HG03521 (cell line): Measurements from ENCODE around the gene EGLN2.
"Not testable (repeated sequence)": the region's sequence is repeated elsewhere in the genome, so short reads cannot be mapped to it uniquely, and the experiment has no call there.

Experiments
- ATAC-seq: cut with Tn5 transposase; IDR thresholded peaks from one replicate; pipeline ENCODE4 v1.9.1; 2021; ENCODE audit warnings: mild to moderate bottlenecking, moderate library complexity; ENCODE audit not compliant: unreplicated experiment

EGLN2 gene

DNA sequence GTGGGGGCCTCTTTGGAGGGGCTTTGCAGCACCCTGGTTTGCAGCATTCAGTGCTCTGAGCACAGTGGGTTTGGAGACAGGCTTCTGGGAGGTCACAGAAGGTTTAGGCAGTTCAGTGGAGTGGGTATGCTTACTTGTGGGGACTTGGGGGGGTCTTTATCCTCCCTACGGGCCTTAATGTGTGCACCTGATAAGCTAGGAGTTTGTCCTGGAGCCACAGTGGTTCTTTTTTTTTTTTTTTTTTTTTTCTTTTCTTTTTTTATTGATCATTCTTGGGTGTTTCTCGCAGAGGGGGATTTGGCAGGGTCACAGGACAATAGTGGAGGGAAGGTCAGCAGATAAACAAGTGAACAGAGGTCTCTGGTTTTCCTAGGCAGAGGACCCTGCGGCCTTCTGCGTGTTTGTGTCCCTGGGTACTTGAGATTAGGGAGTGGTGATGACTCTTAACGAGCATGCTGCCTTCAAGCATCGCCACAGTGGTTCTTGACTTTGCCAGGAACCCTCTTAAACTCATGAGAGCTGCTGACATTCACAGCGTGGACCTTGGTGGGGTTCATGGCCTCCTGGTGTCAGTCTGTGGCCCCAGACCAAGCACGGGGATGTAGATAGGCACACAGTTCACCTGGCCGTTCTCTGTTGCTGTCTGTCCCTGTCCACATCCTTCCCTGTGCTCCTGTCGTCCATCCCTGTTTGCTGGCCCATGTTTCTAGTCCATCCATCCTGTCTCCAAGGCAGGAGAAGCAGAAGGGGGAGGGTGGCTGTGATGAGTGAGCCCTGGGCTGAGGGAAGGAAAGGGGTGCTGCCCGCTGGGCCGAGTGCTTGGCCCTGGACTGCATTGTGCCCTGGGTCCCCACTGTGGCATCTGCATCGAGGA lies 2.7 kb downstream of the EGLN2 start:
- no peak for ATAC-seq

DNA sequence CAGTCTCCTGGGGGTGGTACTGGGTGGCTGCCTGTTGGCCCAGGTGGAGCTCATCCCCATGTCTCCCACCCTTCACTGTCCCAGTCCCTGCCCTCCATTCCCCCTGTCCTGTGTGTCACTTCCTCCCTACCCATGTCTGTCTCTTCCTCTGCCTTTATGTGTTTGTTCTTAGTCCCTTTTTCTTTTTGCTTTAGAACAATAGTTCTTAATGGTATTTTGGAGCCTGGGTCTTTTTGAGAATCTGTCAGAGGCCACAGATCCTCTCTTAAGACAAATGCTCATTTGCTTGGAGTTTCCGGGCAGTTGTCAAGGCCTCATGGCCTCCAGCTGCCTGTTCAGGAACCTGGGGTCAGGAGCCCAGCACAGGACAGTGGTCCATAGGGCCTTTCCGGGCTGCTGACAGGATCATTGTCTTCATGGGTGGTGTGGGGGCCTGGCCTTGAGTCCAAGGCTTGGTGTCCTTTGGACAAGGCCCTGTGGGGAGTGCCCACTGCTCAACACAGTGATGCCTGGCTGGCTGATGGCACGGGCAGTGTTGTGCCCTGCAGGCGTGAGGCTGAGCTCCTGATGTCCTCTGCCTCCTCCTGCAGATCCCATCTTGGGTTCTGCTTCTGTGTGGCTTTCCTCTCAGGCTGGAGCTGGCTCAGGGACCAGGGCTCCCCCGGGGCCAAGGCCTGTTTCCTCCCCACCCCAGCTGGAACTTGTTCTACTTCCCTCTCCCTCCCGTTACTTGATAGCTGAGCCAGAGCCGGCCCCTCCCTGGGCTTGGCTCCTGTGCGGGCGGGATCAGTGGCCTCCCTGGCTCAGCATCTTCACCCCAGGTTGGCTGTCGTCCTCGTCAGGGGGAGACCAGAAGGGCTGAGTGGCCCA lies 3.5 kb downstream of the EGLN2 start:
- ATAC-seq, result no peak

DNA sequence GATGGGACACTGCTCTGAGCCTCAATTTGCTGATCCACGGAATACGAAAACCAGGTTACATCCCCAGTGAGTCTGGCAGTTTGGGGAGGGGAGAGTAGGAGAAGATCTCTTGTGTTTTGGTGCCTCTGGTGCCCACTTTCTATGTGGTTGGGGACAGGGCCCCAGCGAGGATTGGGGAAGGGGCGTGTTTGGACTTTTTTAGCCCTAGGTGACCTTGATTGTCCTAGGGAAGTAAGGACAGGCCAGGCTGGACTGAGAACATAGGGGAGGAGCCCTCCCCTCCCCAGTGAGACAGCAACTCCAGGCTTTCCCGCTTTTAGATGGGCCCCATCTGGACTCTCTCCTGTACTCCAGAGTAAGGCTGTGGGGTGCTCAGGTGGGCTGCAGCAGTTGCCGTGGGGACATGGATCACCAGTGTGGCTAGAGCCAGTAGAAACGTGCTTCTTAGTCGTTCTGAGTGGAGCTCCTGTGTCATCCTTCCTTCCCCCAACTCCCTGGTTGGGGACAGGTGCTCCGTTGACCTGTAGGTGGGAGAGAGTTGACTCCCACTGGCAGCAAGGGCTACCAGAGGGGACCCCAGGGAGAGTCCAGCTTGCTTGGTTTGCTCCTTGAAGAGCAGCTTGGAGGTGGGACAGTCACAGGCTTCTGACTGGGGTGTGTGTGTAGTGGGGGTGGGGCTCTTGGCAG lies 4.3 kb downstream of the EGLN2 start:
- no peak for ATAC-seq

DNA sequence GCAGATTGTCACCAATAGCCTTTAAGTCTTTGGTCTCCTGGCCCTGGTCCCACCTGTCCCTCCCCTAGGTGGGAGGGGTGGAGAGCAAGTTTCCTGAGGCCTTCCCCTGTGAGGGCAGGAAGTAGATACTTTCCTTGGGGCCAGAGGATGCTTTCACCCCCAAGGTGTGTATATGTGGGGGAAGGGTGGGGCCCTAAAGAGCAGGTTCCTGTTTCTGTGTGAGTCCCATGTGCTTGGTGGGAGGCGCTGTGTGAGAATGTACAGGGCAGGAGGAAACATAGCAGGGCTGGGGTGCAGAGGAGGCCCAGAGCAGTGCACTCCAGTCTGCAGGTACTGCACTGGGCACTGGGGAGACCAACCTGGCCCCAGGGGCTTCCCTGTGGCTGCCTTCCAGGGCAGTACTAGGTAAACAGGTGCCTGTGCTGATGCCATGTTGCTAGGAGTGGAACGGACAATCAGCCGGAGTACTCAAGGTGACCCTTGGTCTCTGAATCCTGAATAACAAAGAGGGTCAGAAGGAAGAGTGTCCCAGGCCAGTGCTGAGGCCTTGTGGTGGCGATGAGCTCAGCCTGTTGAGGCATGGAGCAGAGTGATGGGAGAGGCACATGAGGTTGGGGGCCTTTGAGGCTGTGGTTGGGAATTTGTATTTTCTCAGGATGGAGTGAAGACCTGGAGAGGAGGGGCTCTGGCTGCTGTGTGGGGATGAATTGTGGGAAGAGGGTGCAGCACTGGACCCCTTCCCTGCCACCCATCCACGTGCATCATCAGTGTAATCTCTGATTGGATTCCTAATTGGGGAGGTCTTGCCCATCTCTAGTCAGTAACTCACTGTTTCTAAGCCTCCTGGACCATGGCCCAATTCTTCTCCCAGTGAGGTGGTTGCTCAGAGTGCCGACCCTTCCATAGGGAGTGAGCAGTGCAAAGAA lies 5.1 kb downstream of the EGLN2 start:
- ATAC-seq, result no peak

DNA sequence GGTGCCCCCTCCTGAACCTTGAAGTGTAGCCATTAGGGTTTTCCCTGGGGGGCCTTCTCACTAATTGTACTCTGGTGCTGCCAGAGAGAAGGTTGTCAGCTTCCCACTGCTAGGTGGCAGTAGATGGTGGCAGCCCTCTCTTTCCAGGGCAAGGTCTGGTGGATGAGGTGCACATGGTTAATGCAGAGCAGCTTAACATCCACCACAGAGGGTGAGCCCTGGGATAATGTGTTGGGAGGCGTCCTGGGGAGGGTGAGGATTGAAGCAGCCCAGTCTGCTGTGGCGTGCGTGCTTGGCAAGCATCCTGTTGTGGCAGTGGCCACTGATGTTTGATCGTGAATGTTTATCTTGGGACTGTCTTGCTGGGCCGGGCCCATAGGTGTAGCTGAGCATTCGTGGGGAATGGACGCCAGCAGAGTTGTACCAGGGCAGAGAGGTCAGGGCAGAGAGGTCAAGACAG lies 5.8 kb downstream of the EGLN2 start:
- ATAC-seq, result no peak

DNA sequence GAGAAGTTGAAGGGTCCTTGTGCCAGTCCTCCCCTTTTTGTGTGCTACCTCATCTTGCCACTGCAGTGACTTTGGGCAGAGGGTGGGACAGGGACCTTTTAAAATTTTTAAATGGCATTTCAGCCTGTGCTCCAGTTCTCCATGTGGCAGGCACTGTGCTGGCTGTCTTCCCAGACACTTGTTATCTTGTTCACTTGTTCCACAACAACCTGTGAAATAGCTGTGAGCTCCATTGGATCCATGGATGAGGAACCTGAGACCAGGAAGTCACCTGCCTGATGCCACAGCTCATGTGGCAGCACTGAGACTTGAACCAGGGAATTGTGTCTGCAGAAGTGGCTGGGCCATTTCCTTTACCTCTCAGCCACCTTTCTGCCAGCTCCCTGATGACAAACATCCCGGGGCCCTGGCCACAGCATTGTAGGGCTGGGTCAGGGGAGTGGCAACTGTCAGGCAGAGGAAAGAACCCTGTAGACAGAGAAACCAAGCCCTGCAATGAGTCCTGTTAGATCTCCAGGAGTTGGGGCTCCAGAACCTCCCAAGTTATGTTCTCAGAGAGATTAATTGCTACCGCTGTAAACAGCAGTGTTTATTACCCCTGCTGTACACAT lies 6.4 kb downstream of the EGLN2 start:
- no peak for ATAC-seq

DNA sequence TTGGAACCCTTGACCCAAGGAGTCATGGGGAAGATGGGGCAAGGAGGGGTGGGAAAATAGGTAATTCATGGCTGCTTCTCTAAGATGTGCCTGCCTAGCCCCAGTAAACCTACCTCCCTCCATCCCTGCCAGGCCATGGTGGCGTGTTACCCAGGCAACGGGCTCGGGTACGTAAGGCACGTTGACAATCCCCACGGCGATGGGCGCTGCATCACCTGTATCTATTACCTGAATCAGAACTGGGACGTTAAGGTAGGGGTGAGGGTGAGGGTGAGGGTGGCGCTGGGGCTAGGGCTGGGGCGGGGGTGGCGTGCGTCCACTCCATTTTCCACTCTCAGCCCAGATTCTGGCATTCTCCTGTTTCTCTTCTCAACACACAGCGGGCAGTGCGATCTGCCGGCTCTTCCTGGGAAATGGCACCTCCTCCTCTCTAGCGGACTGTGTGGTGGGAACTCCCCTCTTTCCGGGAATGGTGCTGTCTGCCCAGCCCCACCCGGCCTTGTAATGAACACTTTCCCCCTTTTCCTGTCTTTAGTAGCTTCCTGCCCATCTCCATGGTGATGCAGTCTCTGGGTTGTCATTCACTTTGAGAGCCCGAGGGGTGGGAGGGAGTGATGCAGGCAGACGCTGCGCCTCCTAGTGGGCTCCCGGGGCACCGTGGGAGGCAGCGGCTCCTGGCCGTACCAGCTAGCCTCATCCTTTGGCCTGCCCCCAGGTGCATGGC lies 7.6 kb downstream of the EGLN2 start:
- no peak for ATAC-seq

DNA sequence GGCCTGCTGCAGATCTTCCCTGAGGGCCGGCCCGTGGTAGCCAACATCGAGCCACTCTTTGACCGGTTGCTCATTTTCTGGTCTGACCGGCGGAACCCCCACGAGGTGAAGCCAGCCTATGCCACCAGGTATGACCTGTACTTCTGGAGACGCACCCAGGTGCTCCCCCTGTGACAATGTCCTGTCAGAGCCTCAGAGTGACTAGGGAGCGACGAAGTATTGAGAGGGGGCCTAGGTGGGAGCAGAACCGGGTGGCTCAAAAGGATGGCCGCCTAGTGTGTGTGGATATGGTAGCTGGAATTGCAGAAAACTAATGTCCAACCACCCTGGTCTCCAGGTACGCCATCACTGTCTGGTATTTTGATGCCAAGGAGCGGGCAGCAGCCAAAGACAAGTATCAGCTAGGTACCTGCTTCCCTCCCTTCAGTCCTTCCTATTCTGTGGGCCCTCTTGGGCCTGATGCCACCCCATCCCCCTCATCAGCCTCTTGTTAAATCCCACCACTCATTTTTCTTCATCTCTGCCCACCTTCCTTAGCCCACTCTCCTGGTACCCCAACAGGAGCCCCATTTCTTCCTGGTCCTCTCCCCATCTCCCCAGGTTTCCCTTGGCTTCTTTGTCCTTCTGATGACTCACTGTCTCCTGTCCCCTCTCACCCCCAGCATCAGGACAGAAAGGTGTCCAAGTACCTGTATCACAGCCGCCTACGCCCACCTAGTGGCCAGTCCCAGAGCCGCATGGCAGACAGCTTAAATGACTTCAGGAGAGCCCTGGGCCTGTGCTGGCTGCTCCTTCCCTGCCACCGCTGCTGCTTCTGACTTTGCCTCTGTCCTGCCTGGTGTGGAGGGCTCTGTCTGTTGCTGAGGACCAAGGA lies 8.4 kb downstream of the EGLN2 start:
- ATAC-seq, result no peak

DNA sequence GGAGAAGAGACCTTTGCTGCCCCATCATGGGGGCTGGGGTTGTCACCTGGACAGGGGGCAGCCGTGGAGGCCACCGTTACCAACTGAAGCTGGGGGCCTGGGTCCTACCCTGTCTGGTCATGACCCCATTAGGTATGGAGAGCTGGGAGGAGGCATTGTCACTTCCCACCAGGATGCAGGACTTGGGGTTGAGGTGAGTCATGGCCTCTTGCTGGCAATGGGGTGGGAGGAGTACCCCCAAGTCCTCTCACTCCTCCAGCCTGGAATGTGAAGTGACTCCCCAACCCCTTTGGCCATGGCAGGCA lies 9.0 kb downstream of the EGLN2 start:
- ATAC-seq, result no peak

DNA sequence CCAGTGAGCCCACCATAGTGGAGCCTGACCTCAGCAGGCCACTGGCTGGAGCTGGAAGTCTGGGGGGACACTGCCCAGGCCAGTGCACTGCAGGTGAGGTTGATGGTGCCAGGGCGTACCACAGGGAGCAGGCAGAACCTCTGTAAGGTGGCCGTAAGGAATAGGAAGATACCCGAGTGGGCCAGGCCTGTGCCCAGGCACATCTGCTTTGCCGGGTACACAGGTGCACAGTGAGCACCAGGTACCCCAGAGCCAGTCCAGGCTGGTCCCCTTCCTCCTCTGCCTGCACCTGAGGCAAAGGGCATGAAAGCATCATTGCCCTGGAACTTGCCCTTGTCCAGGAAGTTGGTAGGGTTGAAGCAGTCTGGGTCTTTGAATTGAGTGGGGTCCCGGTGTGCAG lies 9.5 kb downstream of the EGLN2 start:
- no peak for ATAC-seq

DNA sequence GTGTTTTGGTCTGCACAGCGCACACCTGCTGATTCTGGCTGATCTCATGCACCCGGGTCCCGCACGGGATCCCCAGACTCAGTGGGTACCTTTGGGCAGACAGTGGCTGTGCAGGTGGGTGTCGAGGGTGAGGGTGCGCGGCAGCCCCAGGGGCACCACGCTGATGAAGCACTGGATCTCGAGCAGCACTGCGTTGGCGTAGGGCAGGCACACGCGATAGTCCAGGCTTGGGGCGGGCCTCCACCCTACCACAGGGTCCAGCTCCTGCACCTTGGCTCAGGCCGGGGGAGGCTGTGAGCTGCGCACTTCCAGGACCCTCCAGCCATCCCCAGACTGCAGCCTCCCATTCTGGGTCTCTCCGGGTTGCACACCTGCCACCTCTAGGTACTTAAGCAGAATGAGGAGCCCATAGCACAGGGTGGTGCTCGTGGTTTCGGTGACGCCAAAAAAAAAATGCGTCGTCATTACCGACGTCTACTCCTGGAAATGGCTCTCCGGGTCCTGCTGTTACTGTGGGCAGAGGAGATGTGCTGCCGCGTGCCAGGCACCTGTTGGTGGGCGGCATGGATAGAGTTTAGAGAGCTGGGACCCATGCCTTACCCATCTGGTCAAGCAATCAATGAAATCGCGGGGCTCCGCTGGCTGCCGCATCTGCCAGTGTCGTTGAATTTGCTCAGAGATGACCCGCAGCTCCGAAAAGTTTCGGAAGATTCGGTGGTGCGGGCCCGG lies 10.5 kb downstream of the EGLN2 start:
- ATAC-seq, result no peak

DNA sequence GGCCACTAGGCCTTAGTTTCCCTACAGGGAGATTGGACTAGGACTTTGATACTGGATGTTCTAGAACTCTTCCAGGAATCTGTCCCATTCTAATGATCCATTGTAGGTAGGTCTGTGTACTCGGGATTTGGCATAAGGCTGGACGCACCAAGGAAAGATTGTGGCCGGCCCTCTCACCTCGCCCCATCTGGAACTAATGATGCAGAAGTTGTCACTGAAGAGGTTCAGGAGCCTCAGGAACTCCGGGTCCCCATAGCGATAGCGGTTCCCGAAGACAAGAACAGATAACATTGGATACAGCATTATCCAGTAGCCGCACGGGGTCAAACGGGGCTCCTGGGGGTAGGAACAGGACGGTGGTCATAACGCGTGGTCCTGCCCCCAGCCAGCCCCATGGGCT lies 11.2 kb downstream of the EGLN2 start:
- no peak for ATAC-seq

DNA sequence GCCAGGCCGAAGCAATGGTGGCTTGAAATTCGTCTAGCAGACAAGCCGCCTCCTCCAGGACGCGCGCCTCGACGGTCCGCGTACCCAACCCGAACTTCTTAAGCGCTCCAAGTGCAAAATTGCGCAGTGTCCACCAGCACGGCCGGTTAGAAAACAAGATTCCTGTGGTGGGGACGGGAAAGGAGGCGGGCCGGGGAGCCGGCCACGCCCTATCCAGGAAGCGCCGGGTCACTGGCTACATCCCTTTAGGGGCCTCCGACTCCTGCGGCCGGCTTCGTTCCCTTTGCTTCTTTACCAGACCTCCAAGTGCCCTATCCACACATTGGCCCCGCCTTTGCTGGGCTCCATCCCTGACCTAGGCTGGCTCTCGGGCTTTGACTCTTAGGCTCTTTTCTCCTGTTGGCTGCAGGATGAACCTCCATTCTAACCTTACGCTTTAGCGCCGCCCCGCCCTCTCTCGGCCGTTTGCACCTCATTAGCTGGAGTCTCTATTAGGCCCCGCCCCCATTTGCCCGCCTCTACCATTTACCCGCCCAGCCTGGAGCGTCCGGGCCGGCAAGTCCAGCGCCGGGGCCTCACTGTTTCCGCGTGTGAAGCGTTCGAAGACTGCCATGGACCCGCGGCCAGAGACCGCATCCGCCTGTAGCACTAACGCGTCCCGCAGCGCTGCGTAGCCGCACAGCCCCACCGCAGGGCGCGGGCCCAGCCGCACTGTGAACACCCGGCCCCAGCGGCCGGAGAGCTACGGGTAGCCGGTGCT lies 11.8 kb downstream of the EGLN2 start:
- peak; percentile 47 for ATAC-seq

DNA sequence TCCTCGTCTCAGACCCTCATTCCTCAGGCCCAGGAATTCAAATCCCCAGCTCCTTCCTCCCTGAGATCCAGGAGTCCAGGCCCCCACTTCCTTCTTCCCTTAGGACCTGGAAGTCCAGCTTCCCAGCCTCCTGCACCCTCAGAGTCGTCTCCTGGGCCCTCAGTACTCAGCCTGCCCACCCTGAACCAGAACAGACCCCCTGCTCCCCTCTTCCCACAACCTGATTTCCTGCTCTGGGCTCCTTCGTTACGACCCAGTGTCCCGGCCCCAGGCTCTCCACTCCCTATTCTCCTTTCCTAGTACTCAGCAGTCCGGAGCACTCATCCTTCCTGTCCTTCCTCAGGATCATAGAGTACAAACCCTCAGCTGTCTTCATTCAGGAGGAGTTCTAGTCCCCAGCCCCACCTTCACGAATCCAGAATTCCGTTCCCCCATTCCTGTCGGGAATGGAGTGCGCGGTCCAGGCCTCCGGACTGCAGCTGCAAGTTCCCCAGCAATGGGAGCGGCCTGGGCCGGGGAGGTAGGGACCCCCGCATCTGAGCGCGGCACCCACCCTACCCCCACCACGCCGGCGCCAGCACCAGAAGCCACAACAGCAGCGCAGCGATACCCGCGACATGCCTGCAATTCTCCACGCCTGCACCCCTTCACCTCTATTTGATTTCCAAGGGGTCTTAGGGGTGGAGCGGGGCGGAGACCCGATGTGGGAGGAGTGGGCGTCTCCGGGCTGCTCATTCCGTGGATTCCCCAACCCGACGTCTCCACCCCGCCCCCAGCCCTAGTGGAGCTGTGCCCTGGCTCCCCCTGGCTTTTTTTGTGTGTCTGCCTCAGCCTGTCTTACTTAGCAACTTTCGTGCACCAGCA lies 12.7 kb downstream of the EGLN2 start:
- ATAC-seq, result no peak

DNA sequence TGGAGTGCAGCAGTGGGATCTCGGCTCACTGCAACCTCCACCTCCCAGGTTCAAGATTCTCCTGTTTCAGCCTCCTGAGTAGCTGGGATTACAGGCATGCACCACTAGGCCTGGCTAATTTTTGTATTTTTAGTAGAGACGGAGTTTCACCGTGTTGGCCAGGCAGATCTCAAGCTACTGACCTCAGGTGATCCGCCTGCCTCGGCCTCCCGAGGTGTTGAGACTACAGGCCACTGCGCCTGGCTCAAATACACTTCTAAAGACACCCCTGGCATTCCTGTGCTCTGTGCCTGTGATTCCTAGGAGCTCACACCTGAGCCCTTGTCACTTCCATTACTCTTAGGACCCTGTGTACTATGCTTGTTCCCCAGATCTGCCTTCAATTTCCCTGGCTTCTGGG lies 13.6 kb downstream of the EGLN2 start:
- not testable (repeated sequence) for ATAC-seq

DNA sequence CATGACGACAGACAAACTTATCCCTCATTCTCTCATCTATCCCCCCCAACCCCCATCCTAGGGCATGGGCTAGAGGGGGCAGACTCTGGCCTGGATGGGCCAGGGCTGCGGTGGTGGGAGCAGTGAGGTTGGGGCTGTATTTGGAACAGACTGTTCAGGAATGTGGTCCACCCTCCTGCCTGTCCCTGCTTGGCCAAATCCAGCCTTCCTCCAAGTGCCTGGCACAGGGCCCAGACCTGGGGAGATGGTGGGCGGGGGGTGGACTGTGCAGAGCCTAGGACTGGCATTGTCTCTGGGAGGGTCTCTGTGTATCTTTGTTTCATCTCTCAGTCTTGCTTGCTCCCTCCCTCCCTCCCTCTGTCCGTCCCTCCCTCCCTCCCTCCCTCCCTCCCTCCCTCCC lies 14.2 kb downstream of the EGLN2 start:
- ATAC-seq, result no peak
